ENCODE data around the gene CORO1C. TPM values are rescaled to one million over a fixed set of nuclear protein-coding genes. Genes with fewer than 3 reads are reported as not detected.

CORO1C gene
- total and polyA plus RNA-seq, 2 donors (not counting 3 experiments of a cell fraction or from before 2014, with no cell fraction given): 150 to 240 TPM

GRCh38 chr12:108616941-108617858, 114.1 kb downstream of the CORO1C start:
- intact Hi-C loops (cut with micrococcal nuclease): loop anchor here (5.0 kb wide), 1 partner anchor 100 kb away; the partner anchor contains the start of gene FICD

GRCh38 chr12:108616359-108616758, 115.0 kb downstream of the CORO1C start:
- Histone ChIP-seq H3K27me3 (ENCODE audit: control insufficient read depth in 2 of 2, insufficient read depth in 2 of 2, low read length in 2 of 2) (no peaks in the 10 kb centered on the region), H4K20me1 (replicated peaks; ENCODE audit: control insufficient read depth, extremely low read depth, insufficient read depth, low read length) (no peaks in the 10 kb centered on the region), H2AFZ (ENCODE audit: low read depth, low read length) (no peak overlapping the region), H3K27ac (ENCODE audit: insufficient read depth, low read depth, low read length) (no peak overlapping the region), H3K9me3 (replicated peaks; ENCODE audit: control insufficient read depth, insufficient read depth, low read length) (no peaks in the 10 kb centered on the region), H3K9ac (replicated peaks; ENCODE audit: extremely low read depth, insufficient read depth, low read length) (no peak overlapping the region), H3K9me1 (replicated peaks; ENCODE audit: control insufficient read depth, extremely low read depth, insufficient read depth, low read length) (no peaks in the 10 kb centered on the region), H3K4me2 (ENCODE audit: insufficient read depth, low read length) (no peak overlapping the region), H3K4me1 (ENCODE audit: control insufficient read depth, extremely low read depth, insufficient read depth, low read length) (peaks cover 3% of the 10 kb centered on the region), H3K79me2 (ENCODE audit: control insufficient read depth, insufficient read depth, low read length) (no peaks in the 10 kb centered on the region), H3K36me3 (ENCODE audit: control insufficient read depth in 2 of 2, extremely low read depth in 1 of 2, insufficient read depth in 2 of 2, low read length in 2 of 2) (no peaks in the 10 kb centered on the region), H3K4me3 (replicated peaks in 1 of 3; ENCODE audit: insufficient read depth in 1 of 3, low read depth in 1 of 3, low read length in 3 of 3) (no peak overlapping the region)
- dilution Hi-C loops (cut with MboI; ENCODE audit: extremely low pct_ligation_motif_present, low sequenced_read_pairs) (no loop called here), intact Hi-C loops (cut with micrococcal nuclease) (loop anchor here (5.0 kb wide), 1 partner anchor 99 kb away; the partner anchor contains the start of gene FICD)
- BruUV-seq (replicated peaks): no TSS peak
- POLR2A ChIA-PET: no interaction called here
- no peak for FAIRE-seq
- DNase-seq (ENCODE audit: low read depth, low spot score): no peak
- TF ChIP-seq CTCF (IDR thresholded peaks at IDR 0.05; ENCODE audit: extremely low read depth in 1 of 2, insufficient read depth in 1 of 2, low read depth in 1 of 2, low read length in 2 of 2) (no peak), MAX (IDR thresholded peaks at IDR 0.05; ENCODE audit: insufficient read depth, insufficient read length) (no peak), EZH2 (IDR thresholded peaks at IDR 0.05; ENCODE audit: borderline replicate concordance, low read depth, low read length, severe bottlenecking) (no peak), POLR2AphosphoS5 (IDR thresholded peaks at IDR 0.05; ENCODE audit: insufficient read depth, low read depth, low read length) (no peak), MYC (IDR thresholded peaks at IDR 0.05; ENCODE audit: low read depth, low read length) (no peak), GATA2 (IDR thresholded peaks at IDR 0.05; ENCODE audit: insufficient read depth, insufficient read length, low read depth, low read length) (no peak), POLR2A (IDR thresholded peaks at IDR 0.05; ENCODE audit: low read depth, low read length) (no peak), JUN (IDR thresholded peaks at IDR 0.05; ENCODE audit: borderline replicate concordance, insufficient read depth, insufficient read length, low read depth) (no peak), FOS (IDR thresholded peaks at IDR 0.05; ENCODE audit: borderline replicate concordance, insufficient read depth, low read length) (no peak)
- CTCF ChIA-PET: interaction anchor here (1.2 to 6.3 kb wide), 7 partner anchors 12 to 51 kb away, joined by 3 to 86 read pairs (median 34); partner anchors contain the start of gene SELPLG

More at GRCh38 chr12:108616941-108617858, 114.1 kb downstream of the CORO1C start:
- Histone ChIP-seq H3K4me1 (ENCODE audit: control insufficient read depth, extremely low read depth, insufficient read depth, low read length) (peaks cover 5% of the 10 kb centered on the region), H3K4me2 (ENCODE audit: insufficient read depth, low read length) (no peak overlapping the region), H3K4me3 (replicated peaks in 1 of 3; ENCODE audit: insufficient read depth in 1 of 3, low read depth in 1 of 3, low read length in 3 of 3) (no peak overlapping the region), H4K20me1 (replicated peaks; ENCODE audit: control insufficient read depth, extremely low read depth, insufficient read depth, low read length) (no peaks in the 10 kb centered on the region), H3K9ac (replicated peaks; ENCODE audit: extremely low read depth, insufficient read depth, low read length) (no peak overlapping the region), H3K79me2 (ENCODE audit: control insufficient read depth, insufficient read depth, low read length) (no peaks in the 10 kb centered on the region), H3K27me3 (ENCODE audit: control insufficient read depth in 2 of 2, insufficient read depth in 2 of 2, low read length in 2 of 2) (no peaks in the 10 kb centered on the region), H2AFZ (ENCODE audit: low read depth, low read length) (no peak overlapping the region), H3K27ac (ENCODE audit: insufficient read depth, low read depth, low read length) (no peak overlapping the region), H3K9me3 (replicated peaks; ENCODE audit: control insufficient read depth, insufficient read depth, low read length) (no peaks in the 10 kb centered on the region), H3K9me1 (replicated peaks; ENCODE audit: control insufficient read depth, extremely low read depth, insufficient read depth, low read length) (no peaks in the 10 kb centered on the region), H3K36me3 (ENCODE audit: control insufficient read depth in 2 of 2, extremely low read depth in 1 of 2, insufficient read depth in 2 of 2, low read length in 2 of 2) (no peaks in the 10 kb centered on the region)
- no TSS peak for BruUV-seq (replicated peaks)
- FAIRE-seq (no peak), DNase-seq (ENCODE audit: low read depth, low spot score) (no peak)
- TF ChIP-seq MYC (IDR thresholded peaks at IDR 0.05; ENCODE audit: low read depth, low read length): no peak
- no peak for TF ChIP-seq POLR2AphosphoS5 (IDR thresholded peaks at IDR 0.05; ENCODE audit: insufficient read depth, low read depth, low read length)
- no peak for TF ChIP-seq MAX (IDR thresholded peaks at IDR 0.05; ENCODE audit: insufficient read depth, insufficient read length)
- TF ChIP-seq GATA2 (IDR thresholded peaks at IDR 0.05; ENCODE audit: insufficient read depth, insufficient read length, low read depth, low read length): no peak
- dilution Hi-C loops (cut with MboI; ENCODE audit: extremely low pct_ligation_motif_present, low sequenced_read_pairs): no loop called here
- ChIA-PET POLR2A (no interaction called here), CTCF (interaction anchor here (0.8 to 6.3 kb wide), 27 partner anchors 9 to 333 kb away, joined by 3 to 86 read pairs (median 6); partner anchors contain the start of genes ISCU and SELPLG)

Measured in endothelial cell of umbilical vein (primary cell).